ENCODE measurements around the gene ADGRA1. TPM values are rescaled to one million over a fixed set of nuclear protein-coding genes. Genes with fewer than 3 reads are reported as not detected.
"Not testable (repeated sequence)": the region's sequence is repeated elsewhere in the genome, so short reads cannot be mapped to it uniquely, and the experiment has no call there.

Gene ADGRA1
- total RNA-seq, 1 donor from 2014 or later: 3.6 TPM

DNA sequence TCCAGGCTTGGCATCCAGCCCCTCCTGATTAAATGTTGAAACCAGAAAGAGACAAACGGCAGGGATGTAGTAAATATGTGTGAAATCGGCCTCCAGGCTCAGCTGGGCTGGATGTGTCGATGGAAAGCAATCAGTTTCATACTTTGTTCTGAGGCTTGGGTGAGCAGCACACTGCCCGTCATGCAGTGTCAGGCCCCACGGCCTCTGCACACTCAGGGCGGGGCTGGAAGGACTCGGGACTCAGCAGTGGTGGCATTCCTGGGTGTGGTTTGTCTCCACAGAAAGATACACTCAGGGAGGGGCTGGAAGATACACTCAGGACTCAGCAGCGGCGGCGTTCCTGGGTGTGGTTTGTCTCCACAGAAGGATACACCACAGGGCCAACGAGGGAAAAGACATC is 22.0 kb downstream of the ADGRA1 start:
- DNase-seq (ENCODE audit: low read depth): peak; percentile 82

GRCh38 chr10:133110133-133110532 is 22.4 kb downstream of the ADGRA1 start:
- DNase-seq (ENCODE audit: low read depth): peak; percentile 91

- no peak for DNase-seq (ENCODE audit: low read depth)
Measured at GRCh38 chr10:133110609-133111275, 23.0 kb downstream of the ADGRA1 start.

GRCh38 chr10:133111640-133112039 is 23.9 kb downstream of the ADGRA1 start:
- not testable (repeated sequence) for DNase-seq (ENCODE audit: low read depth)

GRCh38 chr10:133113146-133113830 is 25.6 kb downstream of the ADGRA1 start:
- DNase-seq (ENCODE audit: low read depth): no peak

- DNase-seq (ENCODE audit: low read depth): no peak
Measured at GRCh38 chr10:133113847-133114246, 26.1 kb downstream of the ADGRA1 start.

- no peak for DNase-seq (ENCODE audit: low read depth)
Measured at GRCh38 chr10:133114251-133114650, 26.5 kb downstream of the ADGRA1 start.

- no peak for DNase-seq (ENCODE audit: low read depth)
Measured at GRCh38 chr10:133114726-133115452, 27.2 kb downstream of the ADGRA1 start.

DNA sequence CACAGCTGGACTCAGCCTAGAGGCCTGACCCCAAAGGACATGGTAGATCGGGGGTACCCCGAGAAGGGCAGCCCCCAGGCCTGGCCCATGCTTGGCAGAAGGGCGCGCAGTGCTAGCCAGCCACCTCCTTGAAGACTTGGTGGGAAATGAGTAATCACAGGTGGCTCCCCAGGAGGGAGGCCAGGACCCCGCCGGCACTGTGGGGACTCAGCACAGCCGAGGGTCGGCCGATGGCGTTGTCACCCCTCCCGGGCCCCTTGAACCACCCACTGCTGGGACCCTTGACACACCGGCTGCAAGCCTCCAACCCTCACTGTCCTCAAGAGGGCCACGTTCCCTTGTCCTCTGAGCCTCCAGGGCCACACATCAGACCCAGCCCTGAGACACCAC is 27.7 kb downstream of the ADGRA1 start:
- no peak for DNase-seq (ENCODE audit: low read depth)

DNA sequence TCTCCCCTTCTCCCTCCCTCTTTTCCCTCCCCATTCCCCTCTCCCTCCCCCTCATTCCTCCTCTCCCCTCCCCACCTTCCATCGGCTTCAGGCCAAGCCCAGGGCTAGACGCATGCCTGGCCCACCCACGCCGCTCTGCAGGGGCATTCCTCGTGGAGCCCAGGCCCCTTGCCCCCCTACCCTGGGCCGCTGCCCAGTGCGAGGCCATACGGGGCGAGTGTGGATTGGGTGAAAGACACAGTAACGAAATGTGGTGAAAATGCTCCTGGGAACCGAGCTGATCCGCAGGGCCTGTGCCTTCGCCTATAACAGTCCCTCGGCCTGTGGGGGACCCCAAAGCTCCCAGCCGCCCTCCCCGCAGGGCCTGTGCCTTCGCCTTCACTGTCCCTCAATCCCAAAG is 28.3 kb downstream of the ADGRA1 start:
- no peak for DNase-seq (ENCODE audit: low read depth)

DNA sequence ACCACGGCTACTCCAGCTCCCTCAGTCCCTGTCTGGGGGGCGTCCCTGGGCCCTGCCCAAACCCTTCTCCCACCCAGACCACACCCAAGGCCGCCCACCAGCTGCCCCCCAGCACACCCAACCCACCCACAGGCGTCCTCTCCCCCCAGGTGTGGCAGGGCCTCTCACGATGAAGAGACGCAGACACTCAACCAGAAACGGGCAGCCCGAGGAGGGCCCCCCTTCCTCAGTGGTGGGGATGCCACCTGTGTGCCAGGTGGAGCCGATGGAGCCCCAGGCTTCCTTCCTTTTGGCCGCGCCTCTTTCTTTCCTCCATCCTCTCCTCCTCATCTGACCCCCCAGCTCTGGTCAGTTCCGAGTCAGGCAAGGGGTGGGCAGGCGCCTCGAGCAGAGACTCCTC is 28.7 kb downstream of the ADGRA1 start:
- DNase-seq (ENCODE audit: low read depth): no peak

GRCh38 chr10:133117036-133117687 is 29.4 kb downstream of the ADGRA1 start:
- no peak for DNase-seq (ENCODE audit: low read depth)

DNA sequence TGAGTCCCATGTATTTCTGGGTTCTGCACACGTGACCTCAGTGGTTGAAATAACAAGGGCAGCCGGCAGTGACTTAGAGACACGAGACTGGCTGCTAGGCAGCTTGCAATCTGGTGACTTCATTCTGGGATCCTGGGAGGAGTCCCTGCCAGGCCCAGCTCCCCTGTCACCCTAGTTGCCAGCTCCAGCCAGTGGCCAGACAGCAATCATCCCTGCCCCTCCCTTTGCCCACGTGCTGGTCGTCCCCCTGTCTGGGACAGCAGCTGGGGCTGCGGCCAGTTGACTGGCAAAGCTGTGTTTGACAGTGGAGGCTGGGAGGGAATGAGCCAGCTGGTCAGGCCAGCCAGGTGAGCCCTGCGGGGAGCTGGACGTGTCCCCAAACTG is 30.0 kb downstream of the ADGRA1 start:
- peak; percentile 82 for DNase-seq (ENCODE audit: low read depth)

- DNase-seq (ENCODE audit: low read depth): no peak
Measured at GRCh38 chr10:133121479-133121878, 33.8 kb downstream of the ADGRA1 start.

- DNase-seq (ENCODE audit: low read depth): no peak
Measured at GRCh38 chr10:133122171-133122935, 34.6 kb downstream of the ADGRA1 start.

- DNase-seq (ENCODE audit: low read depth): no peak
Measured at GRCh38 chr10:133123050-133123745, 35.5 kb downstream of the ADGRA1 start.

GRCh38 chr10:133123746-133124356 is 36.1 kb downstream of the ADGRA1 start:
- no peak for DNase-seq (ENCODE audit: low read depth)

DNA sequence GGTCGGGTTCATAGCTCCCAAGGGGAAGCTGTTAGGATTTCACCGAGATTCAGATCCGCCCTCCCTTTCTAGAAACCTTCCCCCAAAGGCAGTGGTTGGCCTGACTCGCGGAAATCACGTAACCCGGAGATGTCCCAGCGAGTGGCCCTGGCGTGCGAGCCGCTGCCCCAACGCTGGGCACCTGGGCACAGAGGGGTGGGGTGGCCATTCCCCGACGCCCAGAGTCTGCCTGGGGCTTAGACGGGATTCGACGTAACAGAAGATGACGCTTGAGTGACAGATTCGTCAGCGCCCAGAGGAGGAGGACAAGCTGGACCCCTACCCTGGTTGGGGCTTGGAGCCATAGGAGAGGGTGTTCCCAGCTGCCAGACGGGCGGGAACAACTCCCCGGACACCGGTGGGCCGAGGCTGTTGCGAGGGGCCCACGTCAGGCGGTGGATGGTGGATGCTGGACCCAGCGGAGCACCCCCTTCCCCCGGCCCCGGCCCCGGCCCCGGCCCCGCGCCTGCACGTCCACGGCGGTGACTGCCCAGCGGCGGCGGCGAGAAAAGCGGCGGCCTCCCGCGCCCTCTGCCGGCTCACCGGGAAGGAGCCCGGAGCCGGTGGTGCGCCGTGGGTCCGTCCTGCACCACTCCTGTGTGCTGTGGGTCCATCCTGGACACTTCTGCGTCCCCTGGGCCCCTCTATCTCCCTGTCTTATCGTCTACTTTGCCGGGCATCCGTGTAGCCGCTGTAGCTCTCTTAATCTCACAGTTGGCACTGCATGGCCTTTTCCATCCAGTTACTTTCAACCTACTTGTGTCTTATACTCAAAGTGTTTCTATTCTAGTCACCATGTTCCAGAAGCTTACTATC is 36.9 kb downstream of the ADGRA1 start:
- no peak for DNase-seq (ENCODE audit: low read depth)

GRCh38 chr10:133125901-133126300 is 38.2 kb downstream of the ADGRA1 start:
- DNase-seq (ENCODE audit: low read depth): no peak

Measured in myocyte (in vitro differentiated cells).